ENCODE measurements around the gene PEX14. TPM values are rescaled to one million over a fixed set of nuclear protein-coding genes. Genes with fewer than 3 reads are reported as not detected.

PEX14 gene
- total and polyA plus RNA-seq, 9 of the 15 experiments (the other 6 are each of a cell fraction or from before 2014, with no cell fraction given): 2.6 to 45.7 (median 22.7) TPM

DNA sequence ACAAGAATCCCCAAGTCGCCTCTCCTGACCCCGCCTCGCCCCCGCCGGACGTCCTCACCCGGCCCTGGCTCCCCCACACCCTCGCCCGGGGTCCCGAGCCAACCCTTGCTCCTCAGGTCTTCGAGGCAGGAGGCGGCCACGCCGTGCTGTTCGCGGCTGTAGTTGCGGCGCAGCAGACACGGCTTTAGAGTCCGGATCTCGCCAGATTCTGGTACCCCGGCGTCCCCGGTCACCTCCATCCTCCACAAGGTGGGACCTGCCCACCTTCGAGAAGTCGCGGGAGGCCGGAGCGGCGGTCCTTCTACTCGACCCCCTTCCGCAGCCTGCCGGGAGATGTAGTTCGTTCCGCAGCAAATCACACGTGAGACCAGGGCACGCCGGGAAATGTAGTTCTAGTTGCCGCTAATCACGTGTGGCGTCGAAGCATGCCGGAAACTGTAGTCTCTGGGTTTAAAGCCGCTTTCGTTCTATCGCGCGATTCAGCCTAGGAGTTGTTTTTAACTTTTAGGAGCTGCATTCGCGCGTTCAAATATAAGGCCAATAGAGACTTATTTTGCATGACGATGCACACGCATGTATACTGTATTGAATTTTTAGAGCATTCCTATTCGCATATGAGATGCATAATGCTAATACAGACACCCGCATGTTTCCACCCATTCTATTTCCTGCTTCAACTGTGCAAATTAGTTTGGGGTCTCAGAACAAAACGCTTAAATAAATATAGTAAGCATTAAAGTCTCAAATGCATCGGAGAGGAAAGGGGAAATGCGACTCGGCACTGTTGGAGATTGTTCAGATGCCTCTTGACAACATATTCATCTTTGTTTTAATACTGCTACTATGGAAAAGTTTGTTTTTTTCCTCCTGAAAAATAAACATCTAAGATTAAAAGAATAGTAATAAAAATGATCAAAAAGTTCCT is 2.3 kb upstream of the PEX14 start, which contains the start of gene DFFA (continued):
- TF ChIP-seq, protein P1, sequence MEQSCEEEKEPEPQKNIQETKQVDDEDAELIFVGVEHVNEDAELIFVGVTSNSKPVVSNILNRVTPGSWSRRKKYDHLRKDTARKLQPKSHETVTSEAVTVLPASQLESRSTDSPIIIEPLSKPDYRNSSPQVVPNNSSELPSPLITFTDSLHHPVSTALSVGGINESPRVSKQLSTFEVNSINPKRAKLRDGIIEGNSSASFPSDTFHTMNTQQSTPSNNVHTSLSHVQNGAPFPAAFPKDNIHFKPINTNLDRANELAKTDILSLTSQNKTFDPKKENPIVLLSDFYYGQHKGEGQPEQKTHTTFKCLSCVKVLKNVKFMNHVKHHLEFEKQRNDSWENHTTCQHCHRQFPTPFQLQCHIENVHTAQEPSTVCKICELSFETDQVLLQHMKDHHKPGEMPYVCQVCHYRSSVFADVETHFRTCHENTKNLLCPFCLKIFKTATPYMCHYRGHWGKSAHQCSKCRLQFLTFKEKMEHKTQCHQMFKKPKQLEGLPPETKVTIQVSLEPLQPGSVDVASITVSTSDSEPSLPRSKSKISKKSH (CRISPR knock-in tag; IDR thresholded peaks at IDR 0.05): no peak
- TF ChIP-seq, protein P2, sequence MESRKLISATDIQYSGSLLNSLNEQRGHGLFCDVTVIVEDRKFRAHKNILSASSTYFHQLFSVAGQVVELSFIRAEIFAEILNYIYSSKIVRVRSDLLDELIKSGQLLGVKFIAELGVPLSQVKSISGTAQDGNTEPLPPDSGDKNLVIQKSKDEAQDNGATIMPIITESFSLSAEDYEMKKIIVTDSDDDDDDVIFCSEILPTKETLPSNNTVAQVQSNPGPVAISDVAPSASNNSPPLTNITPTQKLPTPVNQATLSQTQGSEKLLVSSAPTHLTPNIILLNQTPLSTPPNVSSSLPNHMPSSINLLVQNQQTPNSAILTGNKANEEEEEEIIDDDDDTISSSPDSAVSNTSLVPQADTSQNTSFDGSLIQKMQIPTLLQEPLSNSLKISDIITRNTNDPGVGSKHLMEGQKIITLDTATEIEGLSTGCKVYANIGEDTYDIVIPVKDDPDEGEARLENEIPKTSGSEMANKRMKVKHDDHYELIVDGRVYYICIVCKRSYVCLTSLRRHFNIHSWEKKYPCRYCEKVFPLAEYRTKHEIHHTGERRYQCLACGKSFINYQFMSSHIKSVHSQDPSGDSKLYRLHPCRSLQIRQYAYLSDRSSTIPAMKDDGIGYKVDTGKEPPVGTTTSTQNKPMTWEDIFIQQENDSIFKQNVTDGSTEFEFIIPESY (CRISPR knock-in tag; IDR thresholded peaks at IDR 0.05): 0 out of 2 replicates have a peak, but pooled peaks have one; percentile 60
- TF ChIP-seq SNIP1 (IDR thresholded peaks at IDR 0.05; ENCODE audit: low read depth): no peak
- TF ChIP-seq C11orf30 (IDR thresholded peaks at IDR 0.05; ENCODE audit: low read depth): peak; percentile 75
- peak; percentile 97 for TF ChIP-seq CREM (IDR thresholded peaks at IDR 0.05; ENCODE audit: low read depth)
- TF ChIP-seq SIN3B (IDR thresholded peaks at IDR 0.05; ENCODE audit: low read depth): peak; percentile 45; the same call in 1 of the 2 replicates
- TF ChIP-seq CHD2 (IDR thresholded peaks at IDR 0.05; ENCODE audit: low read depth, low read length): peak; percentile 97
- peak; percentile 64; the same call in 1 of the 2 replicates for TF ChIP-seq TCF7 (IDR thresholded peaks at IDR 0.05; ENCODE audit: borderline replicate concordance)
- TF ChIP-seq ZFX (CRISPR knock-in tag; IDR thresholded peaks at IDR 0.05): peak; percentile 95
- TF ChIP-seq, protein P3, sequence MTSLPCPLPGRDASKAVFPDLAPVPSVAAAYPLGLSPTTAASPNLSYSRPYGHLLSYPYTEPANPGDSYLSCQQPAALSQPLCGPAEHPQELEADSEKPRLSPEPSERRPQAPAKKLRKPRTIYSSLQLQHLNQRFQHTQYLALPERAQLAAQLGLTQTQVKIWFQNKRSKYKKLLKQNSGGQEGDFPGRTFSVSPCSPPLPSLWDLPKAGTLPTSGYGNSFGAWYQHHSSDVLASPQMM (CRISPR knock-in tag; IDR thresholded peaks at IDR 0.05): no peak
- peak; percentile 99 for TF ChIP-seq RBBP5 (IDR thresholded peaks at IDR 0.05; ENCODE audit: borderline replicate concordance, insufficient read depth, low read length, poor library complexity, severe bottlenecking)
- TF ChIP-seq SREBF1 (IDR thresholded peaks at IDR 0.05; ENCODE audit: borderline replicate concordance, low read depth, low read length): peak; percentile 89; the same call in 1 of the 2 replicates
- peak; percentile 97 for TF ChIP-seq ZBTB7A (IDR thresholded peaks at IDR 0.05; ENCODE audit: borderline replicate concordance, control insufficient read depth, low read depth, low read length)
- TF ChIP-seq HCFC1 (IDR thresholded peaks at IDR 0.05; ENCODE audit: low read depth, low read length): peak; percentile 100
- peak; percentile 60; the same call in 1 of the 2 replicates for TF ChIP-seq ZBED1 (IDR thresholded peaks at IDR 0.05)
- peak; percentile 91 for TF ChIP-seq ZBTB1 (CRISPR knock-in tag; IDR thresholded peaks at IDR 0.05; ENCODE audit: borderline replicate concordance, low read depth)
- TF ChIP-seq YY1 (IDR thresholded peaks at IDR 0.05; ENCODE audit: borderline replicate concordance in 1 of 3, control insufficient read depth in 1 of 3, extremely low read depth in 1 of 3, insufficient read depth in 3 of 3, insufficient read length in 1 of 3, insufficient replicate concordance in 2 of 3, low read depth in 1 of 3, low read length in 2 of 3): peak; percentile 27 to 71 (median 60)
- TF ChIP-seq CAMTA2 (CRISPR knock-in tag; conservative IDR thresholded peaks at IDR 0.05): no peak
- peak; percentile 6; the same call in 1 of the 2 replicates for TF ChIP-seq BCL6 (CRISPR knock-in tag; IDR thresholded peaks at IDR 0.05)
- peak; percentile 98 for TF ChIP-seq ZBTB17 (CRISPR knock-in tag; IDR thresholded peaks at IDR 0.05)
- peak; percentile 4 to 42; a peak in 3 of 4 replicates for TF ChIP-seq NRF1 (conservative IDR thresholded peaks at IDR 0.05 in 1 of 2, IDR thresholded peaks at IDR 0.05 in 1 of 2)
- TF ChIP-seq, protein P4, sequence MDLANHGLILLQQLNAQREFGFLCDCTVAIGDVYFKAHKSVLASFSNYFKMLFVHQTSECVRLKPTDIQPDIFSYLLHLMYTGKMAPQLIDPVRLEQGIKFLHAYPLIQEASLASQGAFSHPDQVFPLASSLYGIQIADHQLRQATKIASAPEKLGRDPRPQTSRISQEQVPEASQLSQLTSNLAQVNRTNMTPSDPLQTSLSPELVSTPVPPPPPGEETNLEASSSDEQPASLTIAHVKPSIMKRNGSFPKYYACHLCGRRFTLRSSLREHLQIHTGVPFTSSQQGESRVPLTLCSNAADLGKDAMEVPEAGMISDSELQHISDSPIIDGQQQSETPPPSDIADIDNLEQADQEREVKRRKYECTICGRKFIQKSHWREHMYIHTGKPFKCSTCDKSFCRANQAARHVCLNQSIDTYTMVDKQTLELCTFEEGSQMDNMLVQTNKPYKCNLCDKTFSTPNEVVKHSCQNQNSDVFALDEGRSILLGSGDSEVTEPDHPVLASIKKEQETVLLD (IDR thresholded peaks at IDR 0.05): peak; percentile 61; the same call in 1 of the 2 replicates
